Stimulated activated CD4-positive, alpha-beta T cell treated with anti-CD3 and anti-CD28 coated beads, TNF-alpha, amount 100 ng/mL, for 4 hours (primary cell): Measurements from ENCODE around the gene NCDN.
A peak's percentile ranks its signal among the peaks of the same experiment; 100 is the strongest.
"Not testable (repeated sequence)": the region's sequence is repeated elsewhere in the genome, so short reads cannot be mapped to it uniquely, and the experiment has no call there.

Experiments
- DNase-seq, 3 experiments: peaks; one replicate each; pipeline ENCODE4 v3.0.0-alpha.2; 2020; ENCODE audit warnings: low read depth in 3 of 3

NCDN gene

GRCh38 chr1:35569936-35570335 lies 12.3 kb downstream of the NCDN start:
- DNase-seq, result no peak

DNA sequence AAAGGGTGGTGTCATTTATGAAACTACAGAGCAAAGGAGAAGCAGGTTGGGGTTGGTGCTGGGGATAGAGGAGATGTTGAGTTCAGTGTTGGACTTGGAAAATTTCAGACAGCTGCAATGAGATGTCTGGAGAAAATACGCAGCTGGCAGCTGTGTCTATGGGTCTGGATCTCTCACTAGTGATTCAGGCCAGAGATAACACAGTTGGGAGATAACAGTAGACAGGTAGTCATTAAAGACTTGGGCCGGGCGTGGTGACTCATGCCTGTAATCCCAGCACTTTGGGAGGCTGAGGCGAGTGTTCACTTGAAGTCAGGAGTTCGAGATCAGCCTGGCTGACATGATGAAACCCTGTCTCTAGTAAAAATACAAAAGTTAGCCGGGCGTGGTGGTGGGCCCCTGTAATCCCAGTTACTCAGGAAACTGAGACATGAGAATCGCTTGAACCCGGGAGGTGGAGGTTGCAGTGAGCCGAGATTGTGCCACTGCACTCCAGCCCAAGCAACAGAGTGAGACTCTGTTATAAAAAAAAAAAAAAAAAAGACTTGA lies 13.1 kb downstream of the NCDN start:
- no peak for DNase-seq

DNA sequence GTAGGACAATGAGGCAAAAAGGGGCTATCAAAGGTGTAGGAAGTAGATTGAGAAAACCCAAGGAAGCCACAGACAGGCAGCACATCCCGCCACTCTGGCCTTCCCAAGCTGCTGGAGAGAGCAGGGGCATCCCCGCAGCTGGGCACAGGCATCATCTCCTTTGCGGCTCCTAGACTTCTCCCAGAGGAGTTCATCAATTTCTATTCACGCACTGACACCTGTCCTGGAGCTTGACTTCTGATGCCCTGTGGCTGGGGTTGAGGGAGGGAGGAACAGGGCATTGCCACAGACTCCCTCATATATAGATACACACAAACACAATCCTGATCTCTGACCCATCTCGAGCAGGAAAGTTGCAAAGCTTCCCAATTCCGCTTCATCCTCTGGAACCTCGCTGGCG lies 13.7 kb downstream of the NCDN start:
- no peak for DNase-seq

DNA sequence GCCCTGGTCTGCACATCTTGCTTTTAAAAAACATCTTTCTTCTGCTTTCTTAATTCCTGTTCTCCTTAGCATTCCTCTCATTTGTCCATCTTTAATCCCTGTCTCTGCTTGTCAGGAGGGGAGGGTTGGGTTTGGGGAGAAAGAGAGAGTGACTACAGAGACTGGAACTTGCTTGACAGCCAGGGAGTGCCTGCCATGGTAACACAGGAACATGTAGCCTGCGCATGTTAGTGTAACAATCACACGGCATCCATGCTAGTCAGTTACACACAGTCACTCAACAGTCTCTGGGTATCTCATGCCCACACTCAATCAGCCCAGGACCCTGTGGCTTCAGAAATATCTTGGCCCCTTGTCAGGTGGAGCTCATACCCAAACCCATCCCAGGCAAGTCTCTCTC lies 14.7 kb downstream of the NCDN start:
- no peak for DNase-seq

- DNase-seq, result no peak
Measured at GRCh38 chr1:35573198-35574124, 15.9 kb downstream of the NCDN start, which contains the start of gene TFAP2E. Gene TFAP2E, plus strand, starts transcription at chr1:35573314. Its CDS starts 264 bp downstream, at chr1:35573578.

DNA sequence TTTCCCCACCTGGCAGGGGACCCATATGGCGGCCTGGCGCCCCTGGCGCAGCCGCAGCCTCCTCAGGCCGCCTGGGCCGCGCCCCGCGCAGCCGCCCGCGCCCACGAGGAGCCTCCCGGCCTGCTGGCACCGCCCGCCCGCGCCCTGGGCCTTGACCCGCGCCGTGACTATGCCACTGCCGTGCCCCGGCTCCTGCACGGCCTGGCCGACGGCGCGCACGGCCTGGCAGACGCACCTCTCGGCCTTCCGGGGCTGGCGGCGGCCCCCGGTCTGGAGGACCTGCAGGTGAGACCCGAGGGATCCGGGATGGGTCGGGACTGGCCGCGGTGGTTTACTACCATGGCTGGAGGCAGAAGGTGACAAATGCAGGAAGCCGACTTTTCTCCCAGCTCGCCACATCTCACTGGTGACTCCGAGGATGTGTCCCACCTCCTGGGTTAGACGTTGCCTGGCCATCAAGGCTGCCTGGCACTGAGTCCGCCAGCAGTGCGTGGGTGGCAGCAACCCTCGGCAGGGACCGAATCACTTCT lies 16.6 kb downstream of the NCDN start:
- DNase-seq, result no peak

DNA sequence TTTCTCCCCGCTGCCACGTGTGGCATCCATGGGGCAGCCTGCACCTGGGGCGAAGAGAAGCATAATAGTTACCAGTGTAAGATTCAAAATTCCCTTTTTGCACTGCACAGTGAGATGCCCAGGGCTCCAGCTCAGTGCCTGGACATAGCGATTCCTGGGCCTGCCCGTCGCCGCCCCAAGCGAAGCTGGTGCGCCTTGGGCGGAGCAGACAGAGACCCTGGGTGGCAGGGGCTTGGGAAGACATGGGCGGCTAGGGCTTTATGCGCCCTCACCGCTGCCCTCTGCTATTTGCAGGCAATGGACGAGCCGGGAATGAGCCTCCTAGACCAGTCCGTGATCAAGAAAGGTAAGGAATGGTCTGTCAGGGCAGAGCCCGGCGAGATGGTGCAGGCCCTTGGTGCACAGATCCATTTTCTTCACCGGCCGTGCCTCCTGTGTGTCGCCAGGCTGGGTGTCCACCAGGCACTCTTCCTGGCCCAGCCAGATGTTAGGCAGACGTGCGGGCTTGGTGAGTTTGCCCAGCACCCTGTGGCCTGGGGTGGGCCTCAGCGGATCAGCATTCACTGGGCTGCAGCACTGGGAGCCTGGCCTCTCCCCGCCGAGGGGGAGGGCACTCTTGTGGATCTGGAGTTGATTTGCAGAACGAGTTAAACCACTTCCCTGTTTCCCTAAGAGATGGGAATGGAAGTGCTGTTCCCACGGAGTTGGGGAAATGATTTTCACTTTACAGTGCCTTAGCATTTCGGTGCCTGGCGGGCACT lies 17.2 kb downstream of the NCDN start:
- no peak for DNase-seq

GRCh38 chr1:35575416-35575958 lies 17.9 kb downstream of the NCDN start:
- DNase-seq, result no peak

DNA sequence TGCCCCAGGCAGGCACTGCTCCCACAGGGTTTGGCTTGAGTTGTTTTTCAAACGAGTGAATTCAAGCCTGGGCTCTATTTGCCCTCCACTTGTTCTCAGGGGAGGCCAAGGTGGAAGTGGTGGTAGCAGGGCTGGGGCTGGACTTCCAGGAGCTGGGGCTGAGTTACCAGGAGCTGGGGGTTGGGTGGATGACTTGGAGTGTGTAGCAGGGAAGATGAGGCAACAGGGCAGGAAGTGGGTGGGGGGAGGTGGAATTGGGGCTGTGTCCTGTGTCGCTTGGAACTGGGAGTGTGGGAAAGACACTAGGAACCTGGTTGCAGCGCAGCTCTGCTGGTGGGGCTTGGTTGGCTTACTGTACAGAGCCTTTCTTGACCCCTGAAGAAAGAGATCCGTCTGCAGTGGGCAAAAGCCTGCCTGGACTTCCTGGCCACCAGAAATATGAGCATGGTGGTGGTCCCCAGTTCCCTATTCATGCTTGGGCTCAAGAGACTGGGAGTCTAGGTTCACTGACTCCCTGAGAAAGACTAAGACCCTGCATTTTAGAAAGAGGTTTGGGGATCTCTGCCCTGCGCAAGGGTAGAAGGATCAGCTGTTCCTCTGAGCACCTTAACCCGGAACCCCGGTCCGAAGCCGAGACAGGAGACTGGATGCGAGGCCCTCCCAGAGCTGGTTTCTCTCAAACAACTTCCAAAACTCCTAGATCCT lies 18.6 kb downstream of the NCDN start:
- DNase-seq, result no peak

- DNase-seq, result not testable (repeated sequence)
Measured at GRCh38 chr1:35576766-35577070, 19.1 kb downstream of the NCDN start.

DNA sequence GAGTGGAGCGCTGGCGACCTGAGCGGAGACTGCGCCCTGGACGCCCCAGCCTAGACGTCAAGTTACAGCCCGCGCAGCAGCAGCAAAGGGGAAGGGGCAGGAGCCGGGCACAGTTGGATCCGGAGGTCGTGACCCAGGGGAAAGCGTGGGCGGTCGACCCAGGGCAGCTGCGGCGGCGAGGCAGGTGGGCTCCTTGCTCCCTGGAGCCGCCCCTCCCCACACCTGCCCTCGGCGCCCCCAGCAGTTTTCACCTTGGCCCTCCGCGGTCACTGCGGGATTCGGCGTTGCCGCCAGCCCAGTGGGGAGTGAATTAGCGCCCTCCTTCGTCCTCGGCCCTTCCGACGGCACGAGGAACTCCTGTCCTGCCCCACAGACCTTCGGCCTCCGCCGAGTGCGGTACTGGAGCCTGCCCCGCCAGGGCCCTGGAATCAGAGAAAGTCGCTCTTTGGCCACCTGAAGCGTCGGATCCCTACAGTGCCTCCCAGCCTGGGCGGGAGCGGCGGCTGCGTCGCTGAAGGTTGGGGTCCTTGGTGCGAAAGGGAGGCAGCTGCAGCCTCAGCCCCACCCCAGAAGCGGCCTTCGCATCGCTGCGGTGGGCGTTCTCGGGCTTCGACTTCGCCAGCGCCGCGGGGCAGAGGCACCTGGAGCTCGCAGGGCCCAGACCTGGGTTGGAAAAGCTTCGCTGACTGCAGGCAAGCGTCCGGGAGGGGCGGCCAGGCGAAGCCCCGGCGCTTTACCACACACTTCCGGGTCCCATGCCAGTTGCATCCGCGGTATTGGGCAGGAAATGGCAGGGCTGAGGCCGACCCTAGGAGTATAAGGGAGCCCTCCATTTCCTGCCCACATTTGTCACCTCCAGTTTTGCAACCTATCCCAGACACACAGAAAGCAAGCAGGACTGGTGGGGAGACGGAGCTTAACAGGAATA lies 19.7 kb downstream of the NCDN start:
- DNase-seq, result peak in 2 of 3 experiments; percentile 25 to 30

- DNase-seq, result no peak
Measured at GRCh38 chr1:35580949-35581388, 23.4 kb downstream of the NCDN start.

GRCh38 chr1:35581621-35582020 lies 24.0 kb downstream of the NCDN start:
- DNase-seq, result not testable (repeated sequence)

DNA sequence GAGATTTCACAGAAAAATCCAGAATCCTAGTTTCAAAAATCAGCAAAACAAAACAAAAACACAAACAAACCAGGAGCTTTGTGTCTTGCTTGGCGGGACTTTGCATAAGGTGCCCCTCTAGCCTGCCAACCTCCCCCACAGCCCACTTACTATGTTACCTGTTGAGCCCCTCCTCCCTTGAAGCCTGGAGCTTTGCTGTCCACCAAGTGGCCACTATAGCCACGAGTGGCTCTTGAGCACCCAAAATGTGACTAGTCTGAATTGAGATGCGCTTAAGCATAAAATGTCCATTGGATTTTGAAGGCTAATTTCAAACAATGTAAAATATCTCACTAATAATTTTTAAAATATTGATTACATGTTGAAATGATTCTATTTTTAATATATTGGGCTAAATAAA lies 27.7 kb downstream of the NCDN start:
- DNase-seq, result no peak

- not testable (repeated sequence) for DNase-seq
Measured at GRCh38 chr1:35585805-35586204, 28.2 kb downstream of the NCDN start.

DNA sequence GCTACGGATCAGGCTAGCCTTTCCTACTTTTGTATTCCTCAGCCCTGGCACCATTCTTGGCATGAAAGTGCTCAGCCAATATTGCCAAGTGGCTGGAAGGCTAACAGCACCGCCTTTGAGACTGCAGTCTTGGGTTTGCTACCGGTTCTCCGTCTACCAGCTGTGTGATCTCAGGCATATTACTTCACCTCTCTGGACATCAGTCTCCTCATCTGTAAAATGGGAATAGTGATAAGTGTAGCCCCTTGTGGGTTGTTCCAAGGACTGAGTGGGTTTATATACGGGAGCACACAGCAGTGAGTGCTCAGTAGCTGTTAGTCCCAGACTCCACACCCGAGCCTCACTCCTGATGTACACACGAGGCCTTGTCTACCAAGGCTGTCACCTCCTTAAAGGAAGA lies 29.2 kb downstream of the NCDN start:
- no peak for DNase-seq

GRCh38 chr1:35587736-35588135 lies 30.1 kb downstream of the NCDN start:
- no peak for DNase-seq

- no peak for DNase-seq
Measured at GRCh38 chr1:35588197-35588910, 30.8 kb downstream of the NCDN start.
